ENCODE results near the gene CFAP157.

Gene CFAP157

GRCh38 chr9:127693143-127693542 is 13.6 kb upstream of the CFAP157 start:
- no peak for DNase-seq (ENCODE audit: low read depth)

GRCh38 chr9:127693697-127694096 is 13.1 kb upstream of the CFAP157 start:
- no peak for DNase-seq (ENCODE audit: low read depth)

GRCh38 chr9:127694890-127695720 is 11.7 kb upstream of the CFAP157 start:
- no peak for DNase-seq (ENCODE audit: low read depth)

- no peak for DNase-seq (ENCODE audit: low read depth)
Measured at GRCh38 chr9:127697575-127697974, 9.2 kb upstream of the CFAP157 start.

- DNase-seq (ENCODE audit: low read depth), result no peak
Measured at GRCh38 chr9:127698386-127698785, 8.4 kb upstream of the CFAP157 start.

GRCh38 chr9:127698985-127699670 is 7.7 kb upstream of the CFAP157 start:
- DNase-seq (ENCODE audit: low read depth), result peak; percentile 82

GRCh38 chr9:127700140-127700539 is 6.6 kb upstream of the CFAP157 start:
- no peak for DNase-seq (ENCODE audit: low read depth)

GRCh38 chr9:127700594-127701255 is 6.1 kb upstream of the CFAP157 start:
- DNase-seq (ENCODE audit: low read depth), result no peak

- DNase-seq (ENCODE audit: low read depth), result no peak
Measured at GRCh38 chr9:127703289-127703946, 3.4 kb upstream of the CFAP157 start.

- DNase-seq (ENCODE audit: low read depth), result no peak
Measured at GRCh38 chr9:127705577-127706379, 1.0 kb upstream of the CFAP157 start.

GRCh38 chr9:127707766-127708165 is 978 bp downstream of the CFAP157 start:
- DNase-seq (ENCODE audit: low read depth), result no peak

GRCh38 chr9:127708952-127709587 is 2.3 kb downstream of the CFAP157 start:
- no peak for DNase-seq (ENCODE audit: low read depth)

GRCh38 chr9:127710204-127710783 is 3.5 kb downstream of the CFAP157 start:
- DNase-seq (ENCODE audit: low read depth), result no peak

- DNase-seq (ENCODE audit: low read depth), result no peak
Measured at GRCh38 chr9:127711226-127711701, 4.5 kb downstream of the CFAP157 start.

- no peak for DNase-seq (ENCODE audit: low read depth)
Measured at GRCh38 chr9:127711831-127712274, 5.1 kb downstream of the CFAP157 start.

- DNase-seq (ENCODE audit: low read depth), result no peak
Measured at GRCh38 chr9:127712371-127712770, 5.6 kb downstream of the CFAP157 start.

- DNase-seq (ENCODE audit: low read depth), result no peak
Measured at GRCh38 chr9:127712867-127713266, 6.1 kb downstream of the CFAP157 start.

- no peak for DNase-seq (ENCODE audit: low read depth)
Measured at GRCh38 chr9:127714020-127714750, 7.4 kb downstream of the CFAP157 start.

GRCh38 chr9:127714951-127715469 is 8.2 kb downstream of the CFAP157 start:
- no peak for DNase-seq (ENCODE audit: low read depth)

Measured in activated T-cell treated with anti-CD3 and anti-CD28 coated beads for 24 hours (primary cell).